Caco-2 (cell line): ENCODE results near the gene KRT78. TPM values are rescaled to one million over a fixed set of nuclear protein-coding genes. Genes with fewer than 3 reads are reported as not detected.

Source experiments
- BruUV-seq: library from RNA; stranded (reverse); fragments of 400-500 nt; replicated peaks from 2 replicates; lab custom pipeline; 2021; lab: Mats Ljungman, UMichigan
- CTCF ChIA-PET: fragments of 300-600 bp; sonication (Branson Sonifier 250); formaldehyde crosslinking; loops from one replicate; lab custom pipeline; 2022; ENCODE audit warnings: antibody characterized with exemption; lab: Charles Lee
- POLR2A ChIA-PET: fragments of 300-600 bp; sonication (Branson Sonifier 250); formaldehyde crosslinking; loops from one replicate; lab custom pipeline; 2022; ENCODE audit warnings: antibody characterized with exemption; lab: Charles Lee
- DNase-seq, 2 experiments: peaks; one replicate each; pipeline versions ENCODE4 v3.0.0 to v3.0.0-alpha.2; 2020 to 2022
- H3K27me3 ChIP-seq: replicated peaks from 2 replicates; pipeline ENCODE4 v1.6.0; 2011; ENCODE audit warnings: low read length; ENCODE audit not compliant: control insufficient read depth, insufficient read depth
- H3K36me3 ChIP-seq: 2 replicates; pipeline ENCODE4 v1.5.1; 2011; ENCODE audit warnings: low read length; ENCODE audit not compliant: control insufficient read depth, insufficient read depth
- H3K4me1 ChIP-seq: fragments of 250-450 bp; sonication (Bioruptor Pico); 2 replicates; pipeline ENCODE4 v1.5.1; 2020; ENCODE audit warnings: mild to moderate bottlenecking
- H3K4me3 ChIP-seq: 2 replicates; pipeline ENCODE4 v1.5.1; 2011; ENCODE audit warnings: low read depth, mild to moderate bottlenecking, control low read depth, low read length
- H3K9me3 ChIP-seq: fragments of 250-450 bp; sonication (Bioruptor Pico); 2 replicates; pipeline ENCODE4 v1.5.1; 2020; ENCODE audit warnings: mild to moderate bottlenecking, moderate library complexity
- H3K27ac Mint-ChIP-seq: one replicate; pipeline ENCODE4 v1.8.0; 2022; ENCODE audit warnings: mixed read lengths; ENCODE audit not compliant: unreplicated experiment
- H3K27me3 Mint-ChIP-seq: one replicate; pipeline ENCODE4 v1.8.0; 2022; ENCODE audit warnings: mixed read lengths; ENCODE audit not compliant: insufficient read depth, unreplicated experiment
- H3K36me3 Mint-ChIP-seq: one replicate; pipeline ENCODE4 v1.8.0; 2022; ENCODE audit warnings: mild to moderate bottlenecking, mixed read lengths; ENCODE audit not compliant: insufficient read depth, unreplicated experiment
- H3K4me1 Mint-ChIP-seq: one replicate; pipeline ENCODE4 v1.8.0; 2022; ENCODE audit warnings: low read depth, mixed read lengths; ENCODE audit not compliant: unreplicated experiment
- H3K4me3 Mint-ChIP-seq: one replicate; pipeline ENCODE4 v1.8.0; 2022; ENCODE audit warnings: mild to moderate bottlenecking, moderate library complexity, mixed read lengths; ENCODE audit not compliant: unreplicated experiment
- H3K9me3 Mint-ChIP-seq: one replicate; pipeline ENCODE4 v1.8.0; 2022; ENCODE audit warnings: mixed read lengths; ENCODE audit not compliant: unreplicated experiment
- CTCF ChIP-seq, 2 experiments: fragments of 200-600 bp in 1 of 2; IDR thresholded peaks; 1 replicate in 1 of 2; 2 replicates in 1 of 2; pipeline versions ENCODE4 v1.5.1 to v1.8.0; 2011 to 2022; ENCODE audit warnings: antibody characterized with exemption in 1 of 2, control low read depth in 1 of 2, inconsistent platforms in 1 of 2, low read depth in 1 of 2, low read length in 1 of 2, mild to moderate bottlenecking in 1 of 2, moderate library complexity in 1 of 2; ENCODE audit not compliant: insufficient read depth in 1 of 2, severe bottlenecking in 1 of 2, unreplicated experiment in 1 of 2
- intact Hi-C: fragments of 100-400 bp; cut with micrococcal nuclease; formaldehyde crosslinking; loops from one replicate; pipeline ENCODE4 v1.10.0; 2022; ENCODE audit not compliant: unreplicated experiment
- total RNA-seq: library from RNA; stranded (reverse); gene quantifications from 2 replicates; pipeline ENCODE4 v1.2.3, GENCODE V29; 2022

KRT78 gene
- total RNA-seq, 1 experiment from 2014 or later = not detected

DNA sequence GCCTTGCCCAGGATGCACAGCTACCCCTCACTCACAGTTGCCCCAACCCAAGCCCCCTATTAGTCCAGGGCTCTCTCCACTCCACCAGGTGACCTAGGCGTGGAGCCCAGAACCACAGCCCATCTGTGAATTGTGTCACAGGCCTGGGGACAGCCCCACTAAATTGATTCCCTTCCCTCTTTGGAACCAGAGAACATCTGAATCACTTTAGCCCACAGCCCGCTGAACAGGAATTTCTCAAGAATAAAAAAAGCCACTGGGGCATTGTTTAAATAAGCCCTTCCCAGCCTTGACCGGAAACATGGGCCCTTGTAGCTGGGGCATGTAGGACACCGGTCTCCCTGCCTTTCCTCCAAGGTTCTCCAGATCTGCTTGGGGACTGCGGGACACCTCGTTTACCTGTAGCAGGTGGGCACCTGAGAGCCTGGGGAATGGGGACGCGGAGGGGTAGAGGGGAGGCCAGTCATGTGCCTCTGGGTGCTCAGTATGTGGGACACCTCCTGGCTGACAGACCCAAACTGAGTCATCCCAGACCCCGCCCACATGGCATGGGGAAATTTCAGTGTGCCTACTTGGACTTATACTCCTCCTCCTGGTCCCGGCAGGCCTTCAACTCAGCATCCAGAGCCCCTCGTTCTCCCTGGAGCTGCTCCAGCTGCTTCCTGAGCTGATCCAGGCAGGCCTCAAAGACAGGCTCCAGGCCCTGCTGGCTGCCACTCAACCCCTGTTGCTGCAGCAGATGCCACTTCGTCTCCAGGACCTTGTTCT lies 1.3 kb downstream of the KRT78 start:
- DNase-seq = no peak
- Mint-ChIP-seq H3K4me1 (no peaks in the 10 kb centered on the region), H3K27ac (no peak overlapping the region), H3K9me3 (peaks cover 9% of the 10 kb centered on the region), H3K4me3 (no peak overlapping the region), H3K27me3 (no peaks in the 10 kb centered on the region), H3K36me3 (no peaks in the 10 kb centered on the region)
- intact Hi-C loops = no loop called here
- Histone ChIP-seq H3K4me3 (no peak overlapping the region), H3K36me3 (no peaks in the 10 kb centered on the region), H3K27me3 (no peaks in the 10 kb centered on the region), H3K9me3 (no peaks in the 10 kb centered on the region), H3K4me1 (no peaks in the 10 kb centered on the region)
- POLR2A ChIA-PET = no interaction called here
- CTCF ChIA-PET = no interaction called here
- no peak for TF ChIP-seq CTCF (IDR thresholded peaks at IDR 0.05; ENCODE audit: insufficient read depth in 1 of 2, low read depth in 1 of 2, low read length in 1 of 2, severe bottlenecking in 1 of 2, unreplicated experiment in 1 of 2)
- BruUV-seq = no TSS peak

GRCh38 chr12:52846356-52846970 lies 2.3 kb downstream of the KRT78 start:
- no peak for TF ChIP-seq CTCF (IDR thresholded peaks at IDR 0.05; ENCODE audit: insufficient read depth in 1 of 2, low read depth in 1 of 2, low read length in 1 of 2, severe bottlenecking in 1 of 2, unreplicated experiment in 1 of 2)
- H3K27me3 ChIP-seq = no peaks in the 10 kb centered on the region
- Mint-ChIP-seq H3K9me3 (peaks cover 9% of the 10 kb centered on the region), H3K4me1 (no peaks in the 10 kb centered on the region), H3K36me3 (no peaks in the 10 kb centered on the region), H3K27me3 (no peaks in the 10 kb centered on the region), H3K4me3 (no peak overlapping the region), H3K27ac (no peak overlapping the region)
- DNase-seq = no peak
- H3K4me1 ChIP-seq = no peaks in the 10 kb centered on the region
- CTCF ChIA-PET = no interaction called here
- no peaks in the 10 kb centered on the region for H3K36me3 ChIP-seq
- no peaks in the 10 kb centered on the region for H3K9me3 ChIP-seq
- POLR2A ChIA-PET = interaction anchor here (0.6 kb wide), 1 partner anchor 140 kb away, joined by 3 read pairs; no protein-coding TSS in a partner anchor
- no peak overlapping the region for H3K4me3 ChIP-seq
- intact Hi-C loops = no loop called here
- BruUV-seq = no TSS peak

DNA sequence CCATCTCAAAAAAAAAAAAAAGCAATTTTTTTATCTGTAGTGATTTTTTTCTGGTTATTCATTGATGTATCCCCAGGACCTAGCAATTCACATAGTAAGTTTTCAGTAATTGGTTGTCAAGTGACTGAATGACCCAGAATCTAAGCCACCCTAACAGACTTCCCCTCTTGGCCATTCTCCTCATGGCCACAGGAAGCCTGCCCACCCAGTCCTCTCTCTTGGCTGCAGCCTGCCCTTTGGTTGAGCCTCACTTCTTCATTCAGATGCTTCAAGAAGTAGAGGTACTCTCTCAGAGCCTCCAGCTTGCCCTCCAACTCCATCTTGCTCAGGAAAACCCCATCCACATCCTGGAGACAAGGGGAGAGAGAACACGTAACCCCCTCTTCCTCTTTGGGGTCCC lies 2.8 kb downstream of the KRT78 start:
- no peak for DNase-seq
- Mint-ChIP-seq H3K27me3 (no peaks in the 10 kb centered on the region), H3K4me1 (no peaks in the 10 kb centered on the region), H3K4me3 (no peak overlapping the region), H3K9me3 (peaks cover 9% of the 10 kb centered on the region), H3K36me3 (no peaks in the 10 kb centered on the region), H3K27ac (no peak overlapping the region)
- CTCF ChIA-PET = no interaction called here
- H3K27me3 ChIP-seq = no peaks in the 10 kb centered on the region
- POLR2A ChIA-PET = no interaction called here
- no peak for TF ChIP-seq CTCF (IDR thresholded peaks at IDR 0.05; ENCODE audit: insufficient read depth in 1 of 2, low read depth in 1 of 2, low read length in 1 of 2, severe bottlenecking in 1 of 2, unreplicated experiment in 1 of 2)
- no peaks in the 10 kb centered on the region for H3K4me1 ChIP-seq
- H3K9me3 ChIP-seq = no peaks in the 10 kb centered on the region
- H3K36me3 ChIP-seq = no peaks in the 10 kb centered on the region
- intact Hi-C loops = no loop called here
- no TSS peak for BruUV-seq
- H3K4me3 ChIP-seq = no peak overlapping the region
